T-helper 17 cell (primary cell): ENCODE data around the gene MT1E. TPM values are rescaled to one million over a fixed set of nuclear protein-coding genes. Genes with fewer than 3 reads are reported as not detected.

Source experiments
- ATAC-seq: fragments of 150-1000 bp; cut with Tn5 transposase; 2 replicates; pipeline ENCODE4 v1.10.0; 2021; ENCODE audit warnings: mild to moderate bottlenecking, moderate library complexity
- DNase-seq, 3 donors: peaks; one replicate each; pipeline versions ENCODE4 v3.0.0 to v3.0.0-alpha.2; 2020 to 2021
- H3K9me3 ChIP-seq: one replicate; pipeline ENCODE4 v1.7.0; 2013; ENCODE audit warnings: low read length, mild to moderate bottlenecking; ENCODE audit not compliant: control insufficient read depth, poor library complexity, severe bottlenecking
- H3K27ac Mint-ChIP-seq: one replicate; pipeline ENCODE4 v1.8.0; 2022; ENCODE audit warnings: mild to moderate bottlenecking, moderate library complexity, mixed read lengths
- H3K27me3 Mint-ChIP-seq: one replicate; pipeline ENCODE4 v1.8.0; 2022; ENCODE audit warnings: mixed read lengths
- H3K36me3 Mint-ChIP-seq: one replicate; pipeline ENCODE4 v1.8.0; 2022; ENCODE audit warnings: low read depth, mixed read lengths
- H3K4me1 Mint-ChIP-seq: one replicate; pipeline ENCODE4 v1.8.0; 2022; ENCODE audit warnings: mild to moderate bottlenecking, mixed read lengths
- H3K4me3 Mint-ChIP-seq: one replicate; pipeline ENCODE4 v1.8.0; 2022; ENCODE audit warnings: mild to moderate bottlenecking, moderate library complexity, mixed read lengths
- total RNA-seq, 4 donors: library from RNA in 2 of 4; stranded (reverse) in 2 of 4; gene quantifications; one replicate each; pipeline ENCODE4 v1.2.3 and lab custom pipeline; 2022 to 2026

The MT1E gene
- total RNA-seq, 2 donors from 2014 or later = 1.9 to 8.7 TPM

GRCh38 chr16:56635441-56635967 lies 9.9 kb downstream of the MT1E start:
- Mint-ChIP-seq H3K4me3 (peak overlapping the region; percentile 90), H3K27ac (peak overlapping the region; percentile 86), H3K4me1 (peaks cover 23% of the 10 kb centered on the region), H3K27me3 (peaks cover 90% of the 10 kb centered on the region), H3K36me3 (peaks cover 8% of the 10 kb centered on the region)
- no peak for DNase-seq
- peak; percentile 31 for ATAC-seq
- H3K9me3 ChIP-seq = no peaks in the 10 kb centered on the region

GRCh38 chr16:56636616-56637413 lies 11.2 kb downstream of the MT1E start:
- H3K27me3 Mint-ChIP-seq = peaks cover 83% of the 10 kb centered on the region
- DNase-seq (no peak), ATAC-seq (no peak)
- H3K36me3 Mint-ChIP-seq = peaks cover 6% of the 10 kb centered on the region
- no peak overlapping the region for H3K4me3 Mint-ChIP-seq
- peaks cover 21% of the 10 kb centered on the region for H3K4me1 Mint-ChIP-seq
- H3K9me3 ChIP-seq = no peaks in the 10 kb centered on the region
- no peak overlapping the region for H3K27ac Mint-ChIP-seq

GRCh38 chr16:56637814-56638750 lies 12.5 kb downstream of the MT1E start, which contains the start of gene MT1A:
Gene MT1A (plus strand): TSS chr16:56638666. CDS start chr16:56638739, 73 bp downstream.
- ATAC-seq (peak; percentile 36), DNase-seq (no peak)
- H3K4me3 Mint-ChIP-seq = peak within 1 kb of the TSS; percentile 77
- peaks cover 74% of the 10 kb centered on the region for H3K27me3 Mint-ChIP-seq
- H3K4me1 Mint-ChIP-seq = peaks cover 23% of the 10 kb centered on the region
- H3K27ac Mint-ChIP-seq = no peak within 1 kb of the TSS
- no peaks in the 10 kb centered on the region for H3K9me3 ChIP-seq
- H3K36me3 Mint-ChIP-seq = peaks cover 5% of the 10 kb centered on the region

- Mint-ChIP-seq H3K36me3 (peaks cover 5% of the 10 kb centered on the region), H3K27ac (no peak overlapping the region), H3K4me3 (no peak overlapping the region), H3K4me1 (peaks cover 30% of the 10 kb centered on the region), H3K27me3 (peaks cover 65% of the 10 kb centered on the region)
- H3K9me3 ChIP-seq = no peaks in the 10 kb centered on the region
- DNase-seq (no peak), ATAC-seq (no peak)
Measured at GRCh38 chr16:56639045-56639444, 13.5 kb downstream of the MT1E start.

- Mint-ChIP-seq H3K27me3 (peaks cover 54% of the 10 kb centered on the region), H3K27ac (no peak overlapping the region), H3K4me3 (no peak overlapping the region), H3K36me3 (peaks cover 3% of the 10 kb centered on the region), H3K4me1 (peaks cover 29% of the 10 kb centered on the region)
- DNase-seq = no peak
- H3K9me3 ChIP-seq = no peaks in the 10 kb centered on the region
- ATAC-seq = no peak
Measured at GRCh38 chr16:56640076-56640475, 14.5 kb downstream of the MT1E start.

GRCh38 chr16:56641166-56641565 lies 15.6 kb downstream of the MT1E start:
- H3K27me3 Mint-ChIP-seq = peaks cover 50% of the 10 kb centered on the region

GRCh38 chr16:56643080-56643778 lies 17.6 kb downstream of the MT1E start:
- peaks cover 19% of the 10 kb centered on the region for H3K4me1 Mint-ChIP-seq
- H3K27ac Mint-ChIP-seq = peak overlapping the region; percentile 72
- H3K27me3 Mint-ChIP-seq = peaks cover 38% of the 10 kb centered on the region
- H3K4me3 Mint-ChIP-seq = peak overlapping the region; percentile 70
- no peaks in the 10 kb centered on the region for H3K9me3 ChIP-seq
- peak; percentile 49 to 58 (median 57) for DNase-seq
- H3K36me3 Mint-ChIP-seq = no peaks in the 10 kb centered on the region
- ATAC-seq = peak; percentile 100

More at GRCh38 chr16:56641166-56641565, 15.6 kb downstream of the MT1E start:
- H3K9me3 ChIP-seq = no peaks in the 10 kb centered on the region
- peaks cover 28% of the 10 kb centered on the region for H3K4me1 Mint-ChIP-seq
- peaks cover 3% of the 10 kb centered on the region for H3K36me3 Mint-ChIP-seq
- ATAC-seq = no peak
- DNase-seq = no peak
- no peak overlapping the region for H3K4me3 Mint-ChIP-seq
- H3K27ac Mint-ChIP-seq = no peak overlapping the region

- Mint-ChIP-seq H3K27ac (peak overlapping the region; percentile 72), H3K4me3 (peak overlapping the region; percentile 70), H3K4me1 (peaks cover 16% of the 10 kb centered on the region), H3K36me3 (no peaks in the 10 kb centered on the region), H3K27me3 (peaks cover 38% of the 10 kb centered on the region)
- ATAC-seq = no peak
- no peaks in the 10 kb centered on the region for H3K9me3 ChIP-seq
- DNase-seq = no peak
Measured at GRCh38 chr16:56643833-56644232, 18.3 kb downstream of the MT1E start.

GRCh38 chr16:56645311-56645710 lies 19.7 kb downstream of the MT1E start:
- no peak for ATAC-seq
- H3K9me3 ChIP-seq = no peaks in the 10 kb centered on the region
- Mint-ChIP-seq H3K4me3 (no peak overlapping the region), H3K27ac (no peak overlapping the region), H3K27me3 (peaks cover 29% of the 10 kb centered on the region), H3K4me1 (peaks cover 16% of the 10 kb centered on the region), H3K36me3 (no peaks in the 10 kb centered on the region)
- DNase-seq = no peak

GRCh38 chr16:56645838-56646237 lies 20.3 kb downstream of the MT1E start:
- no peaks in the 10 kb centered on the region for H3K36me3 Mint-ChIP-seq
- H3K27ac Mint-ChIP-seq = no peak overlapping the region
- no peak overlapping the region for H3K4me3 Mint-ChIP-seq
- H3K9me3 ChIP-seq = no peaks in the 10 kb centered on the region
- peaks cover 16% of the 10 kb centered on the region for H3K4me1 Mint-ChIP-seq
- H3K27me3 Mint-ChIP-seq = peaks cover 26% of the 10 kb centered on the region
- DNase-seq = no peak
- ATAC-seq = no peak

- ATAC-seq = no peak
- no peaks in the 10 kb centered on the region for H3K9me3 ChIP-seq
- Mint-ChIP-seq H3K4me3 (no peak overlapping the region), H3K27me3 (peaks cover 35% of the 10 kb centered on the region), H3K27ac (no peak overlapping the region), H3K36me3 (no peaks in the 10 kb centered on the region), H3K4me1 (peaks cover 12% of the 10 kb centered on the region)
- no peak for DNase-seq
Measured at GRCh38 chr16:56647641-56648431, 22.3 kb downstream of the MT1E start.

- no peaks in the 10 kb centered on the region for H3K36me3 Mint-ChIP-seq
- peaks cover under 1% of the 10 kb centered on the region for H3K4me1 Mint-ChIP-seq
- no peak for DNase-seq
- no peak overlapping the region for H3K27ac Mint-ChIP-seq
- H3K4me3 Mint-ChIP-seq = no peak overlapping the region
- H3K27me3 Mint-ChIP-seq = peaks cover 35% of the 10 kb centered on the region
- no peak for ATAC-seq
- no peaks in the 10 kb centered on the region for H3K9me3 ChIP-seq
Measured at GRCh38 chr16:56649271-56649670, 23.7 kb downstream of the MT1E start.
